Measurements from ENCODE around the gene FAM240A. TPM values are rescaled to one million over a fixed set of nuclear protein-coding genes. Genes with fewer than 3 reads are reported as not detected.

Gene FAM240A
- total RNA-seq, 1 donor, result 0.36 TPM

DNA sequence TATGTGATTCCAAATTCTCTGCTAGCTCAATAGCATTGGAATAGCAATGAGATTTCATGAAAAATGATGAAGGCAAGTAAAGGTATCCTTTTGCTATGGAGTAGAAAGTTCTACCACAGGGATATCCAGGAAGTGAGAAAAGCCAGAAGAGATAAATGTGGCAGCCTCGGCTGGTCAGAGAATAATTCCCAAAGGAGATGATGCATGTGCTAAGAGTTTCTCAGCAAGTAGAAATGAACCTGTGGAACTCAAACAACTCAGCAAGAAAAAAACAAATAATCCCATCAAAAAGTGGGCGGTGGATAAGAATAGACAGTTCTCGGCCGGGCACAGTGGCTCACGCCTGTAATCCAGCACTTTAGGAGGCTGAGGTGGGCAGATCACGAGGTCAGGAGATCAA lies 42.9 kb downstream of the FAM240A start:
- Histone ChIP-seq H3K4me3 (ENCODE audit: insufficient read depth, low read length) (no peak overlapping the region), H4K20me1 (ENCODE audit: insufficient read depth, low read length) (no peaks in the 10 kb centered on the region), H2AFZ (ENCODE audit: low read length) (no peak overlapping the region), H3K27ac (ENCODE audit: low read depth, low read length) (no peak overlapping the region), H3K4me2 (ENCODE audit: insufficient read depth, low read length) (no peak overlapping the region), H3K36me3 (ENCODE audit: insufficient read depth, low read length) (no peaks in the 10 kb centered on the region), H3K9me3 (ENCODE audit: low read depth, low read length) (no peaks in the 10 kb centered on the region), H3K79me2 (ENCODE audit: insufficient read depth, low read length) (no peaks in the 10 kb centered on the region), H3K27me3 (ENCODE audit: insufficient read depth, low read length) (peaks cover 8% of the 10 kb centered on the region), H3K4me1 (ENCODE audit: insufficient read depth, low read length) (no peaks in the 10 kb centered on the region)
- TF ChIP-seq, protein P1, sequence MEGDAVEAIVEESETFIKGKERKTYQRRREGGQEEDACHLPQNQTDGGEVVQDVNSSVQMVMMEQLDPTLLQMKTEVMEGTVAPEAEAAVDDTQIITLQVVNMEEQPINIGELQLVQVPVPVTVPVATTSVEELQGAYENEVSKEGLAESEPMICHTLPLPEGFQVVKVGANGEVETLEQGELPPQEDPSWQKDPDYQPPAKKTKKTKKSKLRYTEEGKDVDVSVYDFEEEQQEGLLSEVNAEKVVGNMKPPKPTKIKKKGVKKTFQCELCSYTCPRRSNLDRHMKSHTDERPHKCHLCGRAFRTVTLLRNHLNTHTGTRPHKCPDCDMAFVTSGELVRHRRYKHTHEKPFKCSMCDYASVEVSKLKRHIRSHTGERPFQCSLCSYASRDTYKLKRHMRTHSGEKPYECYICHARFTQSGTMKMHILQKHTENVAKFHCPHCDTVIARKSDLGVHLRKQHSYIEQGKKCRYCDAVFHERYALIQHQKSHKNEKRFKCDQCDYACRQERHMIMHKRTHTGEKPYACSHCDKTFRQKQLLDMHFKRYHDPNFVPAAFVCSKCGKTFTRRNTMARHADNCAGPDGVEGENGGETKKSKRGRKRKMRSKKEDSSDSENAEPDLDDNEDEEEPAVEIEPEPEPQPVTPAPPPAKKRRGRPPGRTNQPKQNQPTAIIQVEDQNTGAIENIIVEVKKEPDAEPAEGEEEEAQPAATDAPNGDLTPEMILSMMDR (IDR thresholded peaks at IDR 0.05; ENCODE audit: extremely low read depth, low read depth, low read length), result no peak
- no peak for DNase-seq (ENCODE audit: insufficient read length, low spot score, missing footprints)

DNA sequence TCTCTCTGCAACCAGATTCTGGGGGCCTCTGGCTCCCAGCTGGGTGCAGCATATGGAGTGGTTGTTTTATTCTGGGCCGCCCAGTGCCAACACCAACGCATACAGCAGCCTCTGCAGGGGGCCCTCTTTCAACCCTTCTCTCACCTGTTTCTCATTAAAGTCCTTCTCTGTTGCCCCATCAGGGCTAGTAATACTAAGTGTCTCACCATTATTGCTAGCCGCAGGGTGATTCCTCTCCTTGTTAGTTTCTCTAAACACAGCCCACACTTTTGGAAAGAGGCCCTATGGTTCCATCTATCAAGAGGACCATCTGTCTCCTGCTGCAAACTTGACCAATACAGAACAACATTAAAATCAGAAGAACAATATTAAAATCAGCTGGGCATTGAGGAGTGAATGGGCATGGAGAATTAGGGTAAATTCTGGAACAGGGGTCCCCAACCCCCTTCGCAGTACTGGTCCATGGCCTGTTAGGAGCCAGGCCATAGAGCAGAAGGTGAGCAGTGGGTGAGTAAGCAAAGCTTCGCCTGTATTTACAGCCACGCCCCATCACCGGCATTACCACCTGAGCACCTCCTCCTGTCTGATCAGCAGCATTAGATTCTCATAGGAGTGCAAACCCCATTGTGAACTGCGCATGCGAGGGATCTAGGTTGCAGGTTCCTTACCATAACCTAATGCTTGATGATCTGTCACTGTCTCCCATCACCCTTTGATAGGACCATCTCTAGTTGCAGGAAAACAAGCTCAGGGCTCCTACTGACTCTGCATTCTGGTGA lies 44.6 kb downstream of the FAM240A start:
- H3K4me3 ChIP-seq (ENCODE audit: insufficient read depth, low read length), result no peak overlapping the region
- peaks cover 8% of the 10 kb centered on the region for H3K27me3 ChIP-seq (ENCODE audit: insufficient read depth, low read length)
- H3K9me3 ChIP-seq (ENCODE audit: low read depth, low read length), result no peaks in the 10 kb centered on the region
- H3K4me2 ChIP-seq (ENCODE audit: insufficient read depth, low read length), result no peak overlapping the region
- no peaks in the 10 kb centered on the region for H4K20me1 ChIP-seq (ENCODE audit: insufficient read depth, low read length)
- DNase-seq (ENCODE audit: insufficient read length, low spot score, missing footprints), result no peak
- H2AFZ ChIP-seq (ENCODE audit: low read length), result no peak overlapping the region
- H3K27ac ChIP-seq (ENCODE audit: low read depth, low read length), result no peak overlapping the region
- no peaks in the 10 kb centered on the region for H3K36me3 ChIP-seq (ENCODE audit: insufficient read depth, low read length)
- H3K4me1 ChIP-seq (ENCODE audit: insufficient read depth, low read length), result no peaks in the 10 kb centered on the region
- TF ChIP-seq, protein P1 (IDR thresholded peaks at IDR 0.05; ENCODE audit: extremely low read depth, low read depth, low read length), result no peak
- no peaks in the 10 kb centered on the region for H3K79me2 ChIP-seq (ENCODE audit: insufficient read depth, low read length)

DNA sequence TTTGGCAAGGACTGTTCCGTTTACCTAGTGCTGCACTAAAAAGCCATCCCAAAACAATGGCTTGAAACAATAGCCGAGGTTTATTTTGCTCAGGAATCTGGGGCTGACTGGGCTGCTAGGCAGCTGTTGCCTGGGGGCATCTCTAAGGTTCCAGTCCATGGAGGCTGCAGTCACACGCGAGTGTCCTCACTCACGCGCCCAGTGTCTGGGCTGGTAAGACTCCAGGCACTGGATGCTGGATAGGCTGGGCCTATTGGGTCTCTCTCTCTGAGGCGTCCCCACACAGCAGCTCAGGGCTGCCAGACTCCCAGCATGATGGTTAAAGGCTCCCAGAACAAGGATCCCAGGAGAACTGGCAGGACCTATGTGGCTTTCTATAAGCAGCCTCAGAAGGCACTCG lies 47.0 kb downstream of the FAM240A start:
- Histone ChIP-seq H3K27me3 (ENCODE audit: insufficient read depth, low read length) (peaks cover 11% of the 10 kb centered on the region), H2AFZ (ENCODE audit: low read length) (no peak overlapping the region), H3K4me2 (ENCODE audit: insufficient read depth, low read length) (no peak overlapping the region), H3K9me3 (ENCODE audit: low read depth, low read length) (no peaks in the 10 kb centered on the region), H3K27ac (ENCODE audit: low read depth, low read length) (no peak overlapping the region), H4K20me1 (ENCODE audit: insufficient read depth, low read length) (no peaks in the 10 kb centered on the region), H3K36me3 (ENCODE audit: insufficient read depth, low read length) (no peaks in the 10 kb centered on the region), H3K4me3 (ENCODE audit: insufficient read depth, low read length) (no peak overlapping the region), H3K4me1 (ENCODE audit: insufficient read depth, low read length) (peaks cover 7% of the 10 kb centered on the region), H3K79me2 (ENCODE audit: insufficient read depth, low read length) (no peaks in the 10 kb centered on the region)
- DNase-seq (ENCODE audit: insufficient read length, low spot score, missing footprints), result no peak
- TF ChIP-seq, protein P1 (IDR thresholded peaks at IDR 0.05; ENCODE audit: extremely low read depth, low read depth, low read length), result no peak

GRCh38 chr3:46660003-46660402 lies 47.7 kb downstream of the FAM240A start:
- Histone ChIP-seq H3K4me2 (ENCODE audit: insufficient read depth, low read length) (no peak overlapping the region), H3K4me1 (ENCODE audit: insufficient read depth, low read length) (peaks cover 7% of the 10 kb centered on the region), H3K27me3 (ENCODE audit: insufficient read depth, low read length) (peaks cover 11% of the 10 kb centered on the region), H4K20me1 (ENCODE audit: insufficient read depth, low read length) (no peaks in the 10 kb centered on the region), H3K36me3 (ENCODE audit: insufficient read depth, low read length) (no peaks in the 10 kb centered on the region), H3K27ac (ENCODE audit: low read depth, low read length) (no peak overlapping the region), H3K9me3 (ENCODE audit: low read depth, low read length) (no peaks in the 10 kb centered on the region), H2AFZ (ENCODE audit: low read length) (no peak overlapping the region), H3K4me3 (ENCODE audit: insufficient read depth, low read length) (no peak overlapping the region), H3K79me2 (ENCODE audit: insufficient read depth, low read length) (no peaks in the 10 kb centered on the region)
- no peak for DNase-seq (ENCODE audit: insufficient read length, low spot score, missing footprints)
- TF ChIP-seq, protein P1 (IDR thresholded peaks at IDR 0.05; ENCODE audit: extremely low read depth, low read depth, low read length), result no peak
